Natural killer cell (primary cell): ENCODE results near the gene RIPK1. TPM values are rescaled to one million over a fixed set of nuclear protein-coding genes. Genes with fewer than 3 reads are reported as not detected.

Experiments used
- ATAC-seq, 3 donors: fragments of 150-1000 bp in 2 of 3; fragments of 200-7000 bp in 1 of 3; cut with Tn5 transposase; 1 replicate in 1 of 3; 2 replicates in 2 of 3; pipeline ENCODE4 v1.10.0; 2021; ENCODE audit warnings: mild to moderate bottlenecking in 2 of 3, moderate library complexity in 2 of 3
- DNase-seq, 2 donors: peaks; one replicate each; pipeline versions ENCODE4 v3.0.0 to v3.0.0-alpha.2; 2013 to 2021; ENCODE audit warnings: mixed read lengths in 1 of 2
- H3K27ac ChIP-seq: one replicate; pipeline ENCODE4 v1.5.1; 2013; ENCODE audit warnings: mild to moderate bottlenecking, low read length
- H3K27me3 ChIP-seq: one replicate; pipeline ENCODE4 v1.6.1; 2013; ENCODE audit warnings: low read length; ENCODE audit not compliant: control insufficient read depth, insufficient read depth
- H3K36me3 ChIP-seq: one replicate; pipeline ENCODE4 v1.6.1; 2013; ENCODE audit warnings: low read length; ENCODE audit not compliant: control insufficient read depth, insufficient read depth
- H3K4me1 ChIP-seq: one replicate; pipeline ENCODE4 v1.6.1; 2013; ENCODE audit warnings: low read length; ENCODE audit not compliant: control insufficient read depth, insufficient read depth
- H3K4me3 ChIP-seq: one replicate; pipeline ENCODE4 v1.5.1; 2013; ENCODE audit warnings: low read length
- H3K9me3 ChIP-seq: one replicate; pipeline ENCODE4 v1.6.1; 2013; ENCODE audit warnings: low read length; ENCODE audit not compliant: control insufficient read depth, insufficient read depth
- H3K27ac Mint-ChIP-seq, 2 donors: one replicate each; pipeline ENCODE4 v1.8.0; 2022; ENCODE audit warnings: mild to moderate bottlenecking in 2 of 2, mixed read lengths in 2 of 2, moderate library complexity in 1 of 2
- H3K27me3 Mint-ChIP-seq, 2 donors: one replicate each; pipeline ENCODE4 v1.8.0; 2022; ENCODE audit warnings: low read depth in 2 of 2, mixed read lengths in 2 of 2
- H3K36me3 Mint-ChIP-seq: one replicate; pipeline ENCODE4 v1.8.0; 2022; ENCODE audit warnings: mixed read lengths
- H3K4me1 Mint-ChIP-seq, 2 donors: one replicate each; pipeline ENCODE4 v1.8.0; 2022; ENCODE audit warnings: mixed read lengths in 2 of 2
- H3K4me3 Mint-ChIP-seq: one replicate; pipeline ENCODE4 v1.8.0; 2022; ENCODE audit warnings: mild to moderate bottlenecking, moderate library complexity, mixed read lengths
- H3K9me3 Mint-ChIP-seq, 2 donors: one replicate each; pipeline ENCODE4 v1.8.0; 2022; ENCODE audit warnings: mixed read lengths in 2 of 2
- CTCF ChIP-seq: fragments of 200-600 bp; IDR thresholded peaks from one replicate; pipeline ENCODE4 v1.8.0; 2022; ENCODE audit warnings: antibody characterized with exemption
- WGBS: methylation state at CpG from one replicate; pipeline ENCODE4 v1.1.7; 2013; ENCODE audit warnings: missing lambda C conversion rate; ENCODE audit not compliant: insufficient coverage; 5-methylcytosine and 5-hydroxymethylcytosine counted together
- intact Hi-C: fragments of 100-400 bp; cut with micrococcal nuclease; formaldehyde crosslinking; loops from one replicate; pipeline ENCODE4 v1.14.2; 2022
- total RNA-seq, 4 donors: library from RNA; stranded (reverse); fragments of 120-200 nt in 1 of 4; gene quantifications; one replicate each; pipeline versions ENCODE4 v1.2.3 to v1.2.4, GENCODE V29; 2013 to 2022

Gene RIPK1
- total RNA-seq, 3 donors from 2014 or later (not counting 1 experiment from before 2014, with no cell fraction given) = 30.9 to 44.8 (median 34.5) TPM

GRCh38 chr6:3143158-3143557 is 74.9 kb downstream of the RIPK1 start:
- Histone ChIP-seq H3K27me3 (no peaks in the 10 kb centered on the region), H3K36me3 (peaks cover 5% of the 10 kb centered on the region), H3K4me3 (no peak overlapping the region), H3K9me3 (no peaks in the 10 kb centered on the region), H3K27ac (no peak overlapping the region), H3K4me1 (peaks cover 5% of the 10 kb centered on the region)
- no peaks in the 10 kb centered on the region for H3K9me3 Mint-ChIP-seq
- DNase-seq (no peak), ATAC-seq (no peak)
- H3K4me3 Mint-ChIP-seq = no peak overlapping the region
- no peak overlapping the region for H3K27ac Mint-ChIP-seq
- H3K27me3 Mint-ChIP-seq = no peaks in the 10 kb centered on the region
- WGBS = 98% methylated on average over 6 of the region's 6 CpGs
- intact Hi-C loops = no loop called here
- H3K4me1 Mint-ChIP-seq = no peaks in the 10 kb centered on the region
- no peak for TF ChIP-seq CTCF
- H3K36me3 Mint-ChIP-seq = peaks cover 11% of the 10 kb centered on the region

DNA sequence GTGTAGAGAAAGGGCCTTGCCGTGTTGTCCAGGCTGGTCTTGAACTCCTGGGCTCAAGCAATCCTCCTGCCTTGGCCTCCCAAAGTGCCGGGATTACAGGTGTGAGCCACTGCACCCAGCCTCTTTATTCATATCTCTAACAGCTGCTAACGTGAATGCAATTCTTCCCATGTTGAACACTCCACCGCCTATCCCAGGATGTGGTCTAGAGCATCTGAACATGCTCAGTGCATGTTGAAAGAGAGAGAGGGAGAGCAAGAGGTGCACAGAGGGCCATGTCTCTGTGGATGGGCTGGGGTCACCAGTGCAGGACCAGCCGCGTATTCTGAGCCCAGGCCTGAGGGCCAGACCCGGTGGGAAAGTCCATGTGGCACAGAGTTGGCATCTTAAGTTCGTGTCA is 76.3 kb downstream of the RIPK1 start:
- no peak overlapping the region for H3K4me3 ChIP-seq
- intact Hi-C loops = no loop called here
- H3K4me3 Mint-ChIP-seq = no peak overlapping the region
- no peak overlapping the region for H3K27ac Mint-ChIP-seq
- H3K9me3 Mint-ChIP-seq = no peaks in the 10 kb centered on the region
- no peaks in the 10 kb centered on the region for H3K27me3 Mint-ChIP-seq
- peaks cover 1% of the 10 kb centered on the region for H3K4me1 ChIP-seq
- no peak for DNase-seq
- no peaks in the 10 kb centered on the region for H3K9me3 ChIP-seq
- no peaks in the 10 kb centered on the region for H3K36me3 Mint-ChIP-seq
- no peaks in the 10 kb centered on the region for H3K4me1 Mint-ChIP-seq
- no peak for ATAC-seq
- peaks cover 2% of the 10 kb centered on the region for H3K36me3 ChIP-seq
- H3K27me3 ChIP-seq = no peaks in the 10 kb centered on the region
- no peak for TF ChIP-seq CTCF
- WGBS = 83% methylated on average over 8 of the region's 8 CpGs
- H3K27ac ChIP-seq = no peak overlapping the region

- Mint-ChIP-seq H3K4me3 (no peak overlapping the region), H3K27me3 (no peaks in the 10 kb centered on the region), H3K9me3 (no peaks in the 10 kb centered on the region), H3K4me1 (no peaks in the 10 kb centered on the region), H3K36me3 (no peaks in the 10 kb centered on the region), H3K27ac (no peak overlapping the region)
- H3K4me3 ChIP-seq = no peak overlapping the region
- H3K27ac ChIP-seq = no peak overlapping the region
- H3K36me3 ChIP-seq = no peaks in the 10 kb centered on the region
- no peaks in the 10 kb centered on the region for H3K9me3 ChIP-seq
- H3K4me1 ChIP-seq = no peaks in the 10 kb centered on the region
- TF ChIP-seq CTCF = no peak
- DNase-seq = no peak
- 95% methylated on average over 6 of the region's 6 CpGs for WGBS
- no peaks in the 10 kb centered on the region for H3K27me3 ChIP-seq
- no peak for ATAC-seq
- intact Hi-C loops = no loop called here
Observed at GRCh38 chr6:3147914-3148757, 79.8 kb downstream of the RIPK1 start.

DNA sequence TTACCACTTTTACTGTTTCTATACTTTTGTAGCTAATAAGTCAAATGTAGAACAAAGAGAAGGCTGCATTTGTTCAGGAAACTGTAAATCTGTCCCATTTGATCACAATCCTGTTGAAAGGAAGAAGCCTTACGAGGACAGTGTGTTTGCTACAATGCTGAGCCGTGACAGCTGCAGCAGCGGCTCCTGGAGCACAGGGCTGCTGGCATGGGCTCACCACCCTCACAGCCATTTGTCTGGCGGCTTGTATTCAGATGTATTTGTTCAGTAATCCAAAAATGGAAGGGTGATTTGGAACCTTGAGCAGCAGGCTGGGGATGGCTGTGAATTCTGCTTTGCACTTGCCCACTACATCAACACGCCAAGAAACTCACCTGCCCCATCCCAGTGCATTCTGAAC is 83.4 kb downstream of the RIPK1 start:
- no peak for TF ChIP-seq CTCF
- H3K27ac Mint-ChIP-seq = no peak overlapping the region

More for the DNA sequence above, 83.4 kb downstream of the RIPK1 start:
- Mint-ChIP-seq H3K36me3 (no peaks in the 10 kb centered on the region), H3K9me3 (no peaks in the 10 kb centered on the region), H3K27me3 (peaks cover 0 to 4% of the 10 kb centered on the region in 2 donors), H3K4me3 (no peak overlapping the region), H3K4me1 (peaks cover 0 to 8% of the 10 kb centered on the region in 2 donors)
- no peaks in the 10 kb centered on the region for H3K36me3 ChIP-seq
- no peak overlapping the region for H3K4me3 ChIP-seq
- DNase-seq = no peak
- peaks cover 7% of the 10 kb centered on the region for H3K4me1 ChIP-seq
- 96% methylated on average over 5 of the region's 5 CpGs for WGBS
- intact Hi-C loops = no loop called here
- ATAC-seq = no peak
- H3K27ac ChIP-seq = no peak overlapping the region
- peaks cover 1% of the 10 kb centered on the region for H3K27me3 ChIP-seq
- no peaks in the 10 kb centered on the region for H3K9me3 ChIP-seq
